Measurements from ENCODE around the gene HOOK1.
"Not testable (repeated sequence)": the region's sequence is repeated elsewhere in the genome, so short reads cannot be mapped to it uniquely, and the experiment has no call there.

The HOOK1 gene

DNA sequence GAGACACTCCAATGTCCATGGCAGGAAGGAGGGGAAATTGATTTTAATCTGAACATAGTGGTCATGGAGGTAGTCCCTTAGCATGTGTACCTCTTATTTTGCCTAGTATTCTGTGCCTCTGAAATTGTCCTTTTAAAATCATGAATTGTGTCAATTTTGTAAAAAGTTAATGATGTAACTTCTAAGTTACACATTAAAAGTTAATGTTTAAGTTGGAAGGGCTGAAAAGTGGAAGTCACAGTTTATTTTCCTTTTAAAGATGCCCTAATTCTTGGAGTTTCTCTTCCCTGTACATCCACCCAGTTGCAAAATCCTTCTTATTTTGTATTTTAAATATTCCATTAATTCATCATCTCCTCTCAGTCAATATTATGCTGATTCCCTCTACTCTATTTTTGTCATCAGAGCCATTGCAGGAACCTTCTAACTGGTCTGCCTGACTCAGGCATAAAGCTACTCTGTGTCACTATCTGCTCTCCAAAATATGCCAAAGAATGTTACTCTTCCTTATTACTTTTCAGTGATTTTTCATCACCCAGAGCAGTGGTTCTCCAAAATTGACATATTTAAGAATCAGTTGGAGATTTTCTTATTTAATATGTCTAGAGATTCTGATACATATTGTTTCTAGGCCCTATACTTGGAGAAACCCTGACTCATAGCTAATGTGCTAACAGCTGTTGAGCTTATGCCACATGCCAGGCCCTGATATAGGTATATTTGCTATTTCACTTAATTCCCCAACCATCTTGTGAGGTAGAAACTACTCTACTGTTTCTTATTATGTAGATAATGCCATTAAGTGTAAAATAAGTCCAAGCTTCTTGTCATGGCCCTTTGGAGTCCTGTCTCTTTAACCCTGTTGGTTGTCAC, 5.1 kb downstream of the HOOK1 start:
- DNase-seq: no peak

DNA sequence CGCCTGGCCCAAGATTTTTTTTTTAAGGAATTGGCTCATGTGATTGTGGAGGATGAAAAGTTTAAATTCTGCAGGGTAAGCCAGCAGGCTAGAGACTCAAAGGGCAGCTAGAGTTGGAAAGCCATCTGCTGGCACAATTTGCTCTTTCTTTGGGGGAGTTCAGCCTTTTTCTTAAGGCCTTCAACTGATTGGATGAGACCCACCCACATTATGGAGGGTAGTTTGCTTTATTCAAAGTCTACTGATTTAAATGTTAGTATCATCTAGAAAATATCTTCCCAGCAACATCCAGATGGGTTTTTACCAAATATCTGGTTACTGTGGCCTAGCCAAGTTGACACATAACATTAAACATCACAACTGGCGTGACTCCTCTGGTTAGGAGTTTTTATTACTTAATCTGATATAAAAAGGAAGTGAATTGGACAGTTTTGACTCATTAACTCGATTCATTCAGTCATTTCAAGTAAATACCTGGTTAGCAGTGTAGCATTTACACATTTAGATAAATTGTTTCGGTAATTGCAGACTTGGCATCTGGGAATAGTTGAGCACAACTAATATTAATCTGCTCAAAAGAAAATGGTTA, 12.4 kb downstream of the HOOK1 start:
- DNase-seq: no peak

DNA sequence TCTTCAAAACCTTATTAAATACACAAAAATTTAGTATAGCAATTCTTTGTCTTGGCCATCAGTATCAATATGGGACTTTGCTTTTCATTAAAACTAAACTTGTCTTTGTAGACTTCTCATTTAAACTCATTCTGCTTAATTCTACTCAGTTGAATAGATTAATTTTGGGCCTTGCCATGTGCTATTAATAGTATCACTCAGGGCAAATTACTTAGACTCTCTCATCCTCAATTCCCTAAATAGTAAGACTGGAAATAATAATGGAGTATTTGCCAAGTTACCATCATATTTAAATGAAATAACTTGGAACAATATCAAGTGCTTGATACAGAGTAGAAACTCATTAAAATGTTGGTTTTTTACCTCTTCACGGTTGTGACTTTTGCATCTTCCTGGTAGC, 13.4 kb downstream of the HOOK1 start:
- DNase-seq: no peak

GRCh38 chr1:59831529-59831928, 16.8 kb downstream of the HOOK1 start:
- DNase-seq: no peak

DNA sequence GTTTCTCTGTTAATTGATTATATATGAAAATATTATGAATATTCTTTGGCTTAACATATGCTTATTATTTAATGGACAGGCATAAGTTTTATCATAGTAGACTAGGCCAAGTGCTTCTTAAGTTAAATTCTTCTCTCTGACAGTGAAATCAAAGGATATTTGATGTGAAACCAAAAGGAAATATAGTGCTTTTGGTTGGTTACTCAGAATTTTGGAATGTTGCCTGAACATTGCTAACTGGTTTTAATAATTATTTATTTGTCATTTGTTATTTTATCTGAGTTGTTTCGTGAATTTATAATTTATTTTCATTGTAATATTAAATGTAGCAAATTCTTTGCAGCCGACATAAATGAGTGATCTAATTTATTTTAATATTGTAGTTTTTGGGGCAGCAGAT, 18.3 kb downstream of the HOOK1 start:
- DNase-seq: no peak

GRCh38 chr1:59833991-59834390, 19.2 kb downstream of the HOOK1 start:
- DNase-seq: no peak

- not testable (repeated sequence) for DNase-seq
Observed at GRCh38 chr1:59837857-59838256, 23.1 kb downstream of the HOOK1 start.

- DNase-seq: no peak
Observed at GRCh38 chr1:59845091-59845490, 30.3 kb downstream of the HOOK1 start.

GRCh38 chr1:59846209-59846894, 31.6 kb downstream of the HOOK1 start:
- DNase-seq: no peak

DNA sequence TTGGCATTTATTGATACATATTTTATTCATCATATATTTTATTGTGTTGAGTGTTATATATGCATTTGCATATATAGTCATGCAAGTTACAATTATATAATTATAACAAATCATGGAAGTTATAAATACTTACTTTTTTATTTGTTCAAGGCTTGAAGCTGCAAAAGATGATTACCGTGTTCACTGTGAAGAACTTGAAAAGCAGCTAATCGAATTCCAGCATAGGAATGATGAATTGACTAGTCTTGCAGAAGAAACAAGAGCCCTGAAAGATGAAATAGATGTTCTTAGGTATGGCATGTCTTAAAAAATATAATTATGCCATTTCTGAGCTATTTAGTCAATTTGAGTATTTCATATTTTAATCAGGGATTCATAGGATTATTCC, 32.1 kb downstream of the HOOK1 start:
- DNase-seq: no peak

- DNase-seq: no peak
Observed at GRCh38 chr1:59852117-59852516, 37.4 kb downstream of the HOOK1 start.

DNA sequence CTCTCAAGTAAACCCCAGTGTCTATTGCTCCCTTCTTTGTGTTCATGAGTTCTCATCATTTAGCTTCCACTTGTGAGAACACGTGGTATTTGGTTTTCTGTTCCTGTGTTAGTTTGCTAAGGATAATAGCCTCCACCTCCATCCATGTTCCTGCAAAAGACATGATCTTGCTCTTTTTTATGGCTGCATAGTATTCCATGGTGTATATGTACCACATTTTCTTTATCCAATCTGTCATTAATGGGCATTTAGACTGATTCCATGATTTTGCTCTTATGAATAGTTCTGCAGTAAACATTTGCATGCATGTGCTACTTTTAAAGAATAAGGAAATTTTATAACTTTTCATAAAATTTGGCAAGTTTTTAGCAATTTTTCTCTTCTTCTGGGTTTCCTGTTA, 40.5 kb downstream of the HOOK1 start:
- DNase-seq: not testable (repeated sequence)

DNA sequence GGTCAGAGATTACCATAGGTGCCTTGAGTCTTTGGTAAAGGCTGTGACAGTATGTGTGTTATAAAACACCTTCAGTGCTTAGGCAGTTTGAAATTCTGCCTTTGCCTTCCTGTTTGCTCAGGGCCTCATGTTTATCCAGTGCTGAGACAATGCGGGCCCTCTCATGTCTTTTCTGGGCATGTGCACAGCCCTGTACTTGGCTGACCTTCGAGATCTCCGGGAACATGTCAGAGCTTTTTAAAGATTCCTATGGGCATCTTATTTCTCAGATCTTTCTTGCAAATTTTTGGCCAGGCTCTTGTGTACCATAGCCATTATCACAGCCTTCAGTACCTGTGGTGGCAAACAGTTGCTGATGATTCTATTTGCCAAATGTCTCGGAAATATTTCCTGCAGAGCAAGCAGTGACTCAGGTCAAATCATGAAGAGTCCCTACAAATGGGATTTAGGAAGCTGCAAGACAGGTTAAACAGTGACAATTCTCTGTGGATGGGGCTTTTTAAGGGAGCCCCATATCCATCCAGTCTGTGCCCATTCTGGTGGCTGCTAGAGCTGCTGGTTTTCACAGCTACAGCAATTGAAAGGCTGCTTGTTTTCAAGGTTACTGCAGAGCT, 42.1 kb downstream of the HOOK1 start:
- no peak for DNase-seq

DNA sequence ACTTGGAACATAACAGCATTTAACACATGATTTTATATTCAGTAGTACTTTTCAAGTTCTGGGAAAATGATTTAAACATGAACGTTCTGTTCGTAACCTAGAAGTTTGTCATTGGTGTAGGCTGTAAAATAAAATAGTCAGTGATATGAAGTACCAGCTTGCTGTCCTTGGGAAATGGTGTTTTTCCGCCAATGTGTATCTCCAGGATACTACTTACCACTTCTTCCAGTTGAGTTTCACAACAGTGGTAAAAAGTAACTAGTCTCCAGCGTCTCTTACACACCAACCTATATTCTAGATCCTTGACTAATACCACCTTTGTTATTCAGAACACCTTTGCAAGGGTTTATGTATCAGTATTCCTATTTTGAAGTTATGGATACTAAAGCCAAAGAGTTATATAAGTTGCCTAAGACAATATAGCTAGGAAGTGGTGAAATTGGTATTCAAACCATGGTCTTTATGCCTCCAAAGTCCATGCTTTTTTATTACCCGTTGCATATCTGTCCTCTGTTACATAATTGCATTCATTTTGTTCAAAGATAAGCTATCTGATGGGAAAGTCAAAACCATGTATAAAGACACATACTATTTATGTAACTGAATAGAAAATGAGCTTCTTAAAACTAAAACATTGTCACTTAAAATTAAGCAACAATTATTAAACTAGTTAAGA, 43.1 kb downstream of the HOOK1 start:
- no peak for DNase-seq

DNA sequence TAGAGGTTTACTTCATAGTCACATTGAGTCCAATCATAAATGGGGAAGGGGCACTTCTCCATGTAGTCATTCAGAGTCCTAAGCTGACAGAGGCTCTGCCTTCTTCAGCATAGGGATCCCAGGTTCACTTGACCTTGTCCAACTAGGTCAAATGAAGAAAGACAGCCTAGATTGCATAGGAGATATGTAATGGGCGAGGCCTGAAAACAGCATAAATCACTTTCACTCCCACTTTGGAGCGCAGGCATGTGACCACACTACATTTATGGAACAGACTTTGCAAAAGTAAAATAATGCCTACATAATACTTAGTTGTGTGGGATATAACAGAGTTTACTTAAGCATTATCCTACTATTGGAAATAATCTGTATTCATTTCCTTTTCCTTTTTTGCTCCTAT, 51.7 kb downstream of the HOOK1 start:
- DNase-seq: no peak

GRCh38 chr1:59871746-59872145, 57.0 kb downstream of the HOOK1 start:
- no peak for DNase-seq

GRCh38 chr1:59877108-59877682, 62.4 kb downstream of the HOOK1 start:
- no peak for DNase-seq

DNA sequence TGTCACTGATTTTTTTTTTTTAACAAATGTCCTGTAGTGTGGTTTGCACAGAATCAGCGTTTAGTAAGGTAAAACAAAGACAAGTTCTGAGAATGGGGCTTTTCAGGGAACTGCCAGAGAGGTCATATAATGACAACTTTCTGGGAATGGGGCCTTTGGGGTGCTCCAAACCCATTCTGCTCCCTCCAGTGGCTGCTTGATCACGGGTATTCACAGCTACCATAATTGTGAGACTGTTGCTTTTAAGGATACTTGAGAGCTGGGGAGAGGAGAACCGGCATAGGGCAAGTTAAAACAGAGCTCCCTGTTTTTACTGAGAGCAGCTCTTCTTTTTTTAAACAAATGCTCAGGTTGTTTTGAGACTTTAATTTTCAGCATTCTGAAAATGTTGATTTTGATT, 63.6 kb downstream of the HOOK1 start:
- DNase-seq: no peak

GRCh38 chr1:59879574-59879973, 64.8 kb downstream of the HOOK1 start:
- peak in 39 of 56 donors; percentile 1 to 85 (median 33) for DNase-seq

DNA sequence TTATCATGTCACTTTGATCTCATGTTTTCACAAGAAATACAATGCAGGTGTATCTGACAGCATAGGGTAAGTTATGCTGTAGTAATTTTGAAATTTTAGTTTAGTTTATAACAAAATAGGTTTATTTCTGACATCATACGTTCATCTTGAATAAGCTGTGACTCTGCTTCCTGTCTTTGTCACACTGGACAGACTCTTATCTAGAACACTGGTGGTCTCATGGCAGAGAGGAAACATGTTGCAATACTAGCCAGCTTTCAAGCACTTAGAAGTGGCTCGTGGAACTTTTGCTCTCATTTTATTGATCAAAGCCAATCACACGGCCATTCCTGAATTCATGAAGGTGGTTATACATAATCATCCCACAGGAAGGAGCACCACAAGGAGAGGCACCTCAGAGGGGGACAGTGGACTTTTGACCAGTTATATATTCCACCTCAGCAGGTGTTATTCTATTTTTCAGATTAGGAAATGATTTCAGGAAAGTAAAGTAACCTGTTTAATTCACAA, 65.3 kb downstream of the HOOK1 start:
- no peak for DNase-seq

GRCh38 chr1:59880735-59881134, 66.0 kb downstream of the HOOK1 start:
- peak in 1 of 56 donors; percentile 1 for DNase-seq
